Activated B cell treated with CpG ODN at 0.5 μM for 24 hours (primary cell): Measurements from ENCODE around the gene NTMT1. TPM values are rescaled to one million over a fixed set of nuclear protein-coding genes. Genes with fewer than 3 reads are reported as not detected.

Source experiments
- ATAC-seq: fragments of 200-7000 bp; cut with Tn5 transposase; one replicate; pipeline ENCODE4 v1.10.0; 2021; ENCODE audit warnings: low read depth, mild to moderate bottlenecking, moderate library complexity
- CTCF ChIA-PET: fragments of 350-600 bp; sonication (Branson Sonifier 250); formaldehyde crosslinking; loops from one replicate; lab custom pipeline; 2021; ENCODE audit warnings: antibody characterized with exemption; lab: Charles Lee
- POLR2A ChIA-PET: fragments of 350-600 bp; sonication (Branson Sonifier 250); formaldehyde crosslinking; loops from one replicate; lab custom pipeline; 2021; ENCODE audit warnings: antibody characterized with exemption; lab: Charles Lee
- DNase-seq: peaks from one replicate; pipeline ENCODE4 v3.0.0; 2022
- H3K27ac Mint-ChIP-seq: one replicate; pipeline ENCODE4 v1.8.0; 2020; ENCODE audit warnings: mixed read lengths
- H3K27me3 Mint-ChIP-seq: one replicate; pipeline ENCODE4 v1.8.0; 2021; ENCODE audit warnings: mixed read lengths
- H3K36me3 Mint-ChIP-seq: one replicate; pipeline ENCODE4 v1.8.0; 2021; ENCODE audit warnings: low read depth, mixed read lengths
- H3K4me1 Mint-ChIP-seq: one replicate; pipeline ENCODE4 v1.8.0; 2021; ENCODE audit warnings: mixed read lengths
- H3K4me3 Mint-ChIP-seq: one replicate; pipeline ENCODE4 v1.8.0; 2020; ENCODE audit warnings: mild to moderate bottlenecking, mixed read lengths
- H3K9me3 Mint-ChIP-seq: one replicate; pipeline ENCODE4 v1.8.0; 2020; ENCODE audit warnings: mixed read lengths
- CTCF ChIP-seq: fragments of 200-600 bp; IDR thresholded peaks from one replicate; pipeline ENCODE4 v1.8.0; 2022; ENCODE audit warnings: antibody characterized with exemption, mild to moderate bottlenecking
- intact Hi-C: fragments of 100-400 bp; cut with micrococcal nuclease; formaldehyde crosslinking; loops from one replicate; pipeline ENCODE4 v1.15.1; 2024
- total RNA-seq: library from RNA; stranded (reverse); gene quantifications from 2 replicates; pipeline ENCODE4 v1.2.3, GENCODE V29; 2022

NTMT1 gene
- total RNA-seq, 1 donor from 2014 or later = 33.1 TPM

GRCh38 chr9:129675620-129676019, 49.7 kb downstream of the NTMT1 start:
- no peaks in the 10 kb centered on the region for H3K4me1 Mint-ChIP-seq
- TF ChIP-seq CTCF = no peak
- ATAC-seq (no peak), DNase-seq (no peak)
- ChIA-PET POLR2A (no interaction called here), CTCF (no interaction called here)
- intact Hi-C loops = no loop called here
- no peak overlapping the region for H3K4me3 Mint-ChIP-seq
- peaks cover 18% of the 10 kb centered on the region for H3K27me3 Mint-ChIP-seq
- H3K36me3 Mint-ChIP-seq = no peaks in the 10 kb centered on the region
- H3K27ac Mint-ChIP-seq = no peak overlapping the region
- H3K9me3 Mint-ChIP-seq = no peaks in the 10 kb centered on the region

- H3K27me3 Mint-ChIP-seq = peaks cover 13% of the 10 kb centered on the region
- intact Hi-C loops = no loop called here
- H3K4me3 Mint-ChIP-seq = no peak overlapping the region
- no peaks in the 10 kb centered on the region for H3K4me1 Mint-ChIP-seq
- ChIA-PET POLR2A (no interaction called here), CTCF (no interaction called here)
- no peaks in the 10 kb centered on the region for H3K9me3 Mint-ChIP-seq
- no peak overlapping the region for H3K27ac Mint-ChIP-seq
- no peaks in the 10 kb centered on the region for H3K36me3 Mint-ChIP-seq
- ATAC-seq (no peak), DNase-seq (no peak)
- TF ChIP-seq CTCF = no peak
These were observed 50.3 kb downstream of the NTMT1 start for GRCh38 chr9:129676287-129676686.

- no peaks in the 10 kb centered on the region for H3K36me3 Mint-ChIP-seq
- H3K9me3 Mint-ChIP-seq = no peaks in the 10 kb centered on the region
- no peak overlapping the region for H3K4me3 Mint-ChIP-seq
- H3K4me1 Mint-ChIP-seq = no peaks in the 10 kb centered on the region
- intact Hi-C loops = no loop called here
- TF ChIP-seq CTCF = no peak
- DNase-seq = no peak
- ChIA-PET CTCF (no interaction called here), POLR2A (no interaction called here)
- H3K27ac Mint-ChIP-seq = no peak overlapping the region
- no peak for ATAC-seq
- peaks cover 13% of the 10 kb centered on the region for H3K27me3 Mint-ChIP-seq
These were observed 51.0 kb downstream of the NTMT1 start for GRCh38 chr9:129676975-129677374.

- POLR2A ChIA-PET = no interaction called here
- CTCF ChIA-PET = no interaction called here
- intact Hi-C loops = no loop called here
- H3K27me3 Mint-ChIP-seq = peaks cover 13% of the 10 kb centered on the region
- ATAC-seq (no peak), DNase-seq (no peak)
- TF ChIP-seq CTCF = no peak
- no peak overlapping the region for H3K27ac Mint-ChIP-seq
- no peaks in the 10 kb centered on the region for H3K9me3 Mint-ChIP-seq
- H3K4me3 Mint-ChIP-seq = no peak overlapping the region
- H3K36me3 Mint-ChIP-seq = no peaks in the 10 kb centered on the region
- no peaks in the 10 kb centered on the region for H3K4me1 Mint-ChIP-seq
These were observed 51.5 kb downstream of the NTMT1 start for GRCh38 chr9:129677456-129677855.

- Mint-ChIP-seq H3K4me1 (no peaks in the 10 kb centered on the region), H3K4me3 (no peak overlapping the region), H3K9me3 (no peaks in the 10 kb centered on the region), H3K36me3 (no peaks in the 10 kb centered on the region), H3K27me3 (peaks cover 11% of the 10 kb centered on the region), H3K27ac (no peak overlapping the region)
- no peak for TF ChIP-seq CTCF
- POLR2A ChIA-PET = no interaction called here
- intact Hi-C loops = no loop called here
- CTCF ChIA-PET = no interaction called here
- ATAC-seq (no peak), DNase-seq (no peak)
These were observed 52.9 kb downstream of the NTMT1 start for GRCh38 chr9:129678844-129679243.
